GM21528 (cell line): Measurements from ENCODE around the gene P2RY2.

Source experiments
- ATAC-seq: cut with Tn5 transposase; IDR thresholded peaks from one replicate; pipeline ENCODE4 v1.9.1; 2021; ENCODE audit warnings: mild to moderate bottlenecking, moderate library complexity; ENCODE audit not compliant: unreplicated experiment, low FRiP score

Gene P2RY2

GRCh38 chr11:73239571-73240189, 21.6 kb downstream of the P2RY2 start:
- ATAC-seq: no peak

- no peak for ATAC-seq
Observed at GRCh38 chr11:73240190-73240781, 22.2 kb downstream of the P2RY2 start.

DNA sequence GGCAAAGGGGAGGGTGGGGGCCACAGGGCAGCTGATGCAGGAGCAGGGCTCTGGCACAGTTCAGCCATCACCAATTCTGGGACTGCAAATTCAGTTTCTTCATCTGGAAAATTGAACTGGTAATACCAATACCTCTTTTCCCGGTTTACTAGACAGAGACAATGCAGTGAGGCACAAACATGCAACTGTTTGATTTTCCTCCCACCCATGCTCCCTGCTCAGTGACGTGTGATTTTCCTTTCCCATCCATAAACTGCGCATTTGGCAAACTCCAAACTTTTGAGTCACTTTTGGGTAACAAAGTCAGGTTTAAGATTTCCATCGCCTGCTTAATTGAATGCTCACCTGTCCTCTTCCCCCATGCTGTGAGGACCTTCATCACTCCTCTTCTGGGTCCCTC, 23.2 kb downstream of the P2RY2 start:
- ATAC-seq: no peak

GRCh38 chr11:73242251-73243092, 24.4 kb downstream of the P2RY2 start:
- ATAC-seq: no peak

DNA sequence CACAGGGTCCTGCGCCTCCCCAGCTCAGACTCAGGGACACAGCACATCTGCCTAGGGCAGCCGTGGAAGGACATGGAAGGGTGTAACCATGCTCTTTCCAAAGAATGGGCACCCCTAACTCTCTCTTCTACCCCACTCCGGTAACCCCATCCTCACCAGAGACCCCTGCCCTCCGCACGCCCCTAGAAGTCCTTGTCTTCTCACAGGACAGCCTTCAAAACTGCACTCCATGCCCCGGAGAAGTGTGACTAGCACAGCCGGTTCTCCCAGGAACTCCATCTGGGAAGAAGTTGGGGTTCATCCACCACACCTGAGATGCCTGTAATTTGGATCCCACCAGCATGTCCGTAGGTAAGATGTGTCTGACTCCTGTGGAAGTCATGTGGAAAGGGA, 25.0 kb downstream of the P2RY2 start:
- ATAC-seq: no peak

DNA sequence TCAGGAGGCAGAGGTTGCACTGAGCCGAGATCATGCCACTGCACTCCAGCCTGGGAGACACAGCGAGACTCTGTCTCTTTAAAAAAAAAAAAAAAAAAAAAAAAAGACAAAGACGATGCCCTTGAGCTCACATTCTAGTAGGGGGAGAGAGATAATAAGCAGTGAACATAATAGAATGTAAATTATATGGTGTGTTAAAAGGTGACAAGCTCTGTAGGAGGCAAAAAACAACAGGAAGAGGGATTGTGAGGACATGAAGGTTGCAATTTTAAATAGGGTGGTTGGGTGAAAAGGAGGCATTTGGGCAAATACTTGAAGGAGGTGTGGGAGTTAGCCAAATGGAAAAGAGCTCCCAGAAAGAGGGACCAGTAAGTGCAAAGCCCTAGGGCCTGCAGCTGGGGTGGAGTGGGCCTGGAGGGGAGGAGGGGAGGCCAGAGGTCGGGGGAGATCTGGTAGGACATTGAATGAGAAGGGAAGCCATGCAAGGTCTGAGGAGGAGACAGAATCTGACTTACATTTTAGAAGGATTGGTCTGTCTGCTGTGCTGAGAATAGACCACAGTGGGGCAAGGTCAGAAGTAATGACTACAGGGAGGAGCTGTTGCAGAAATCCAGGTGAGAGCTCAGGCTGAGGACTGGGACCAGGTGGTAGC, 26.6 kb downstream of the P2RY2 start:
- ATAC-seq: no peak

DNA sequence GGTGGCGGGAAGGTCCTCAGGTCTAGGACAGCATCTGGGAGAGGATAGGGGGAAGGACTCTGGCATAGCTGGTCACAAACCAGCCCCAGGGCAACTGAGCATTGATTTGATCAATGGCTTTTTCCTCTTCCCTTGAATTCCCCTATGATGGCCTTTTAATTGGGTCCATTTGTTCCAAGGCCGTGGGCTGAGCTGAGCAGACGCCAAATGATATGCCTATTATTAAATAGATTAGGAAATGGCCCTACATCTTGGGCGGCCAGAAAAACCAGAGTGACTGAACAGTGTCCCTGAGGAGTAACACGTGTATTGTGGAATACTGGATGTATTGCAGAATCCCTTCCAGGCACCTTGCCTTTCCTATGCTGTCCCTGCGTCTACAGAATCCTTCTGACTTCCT, 27.4 kb downstream of the P2RY2 start:
- no peak for ATAC-seq

GRCh38 chr11:73246303-73246702, 28.2 kb downstream of the P2RY2 start:
- no peak for ATAC-seq

DNA sequence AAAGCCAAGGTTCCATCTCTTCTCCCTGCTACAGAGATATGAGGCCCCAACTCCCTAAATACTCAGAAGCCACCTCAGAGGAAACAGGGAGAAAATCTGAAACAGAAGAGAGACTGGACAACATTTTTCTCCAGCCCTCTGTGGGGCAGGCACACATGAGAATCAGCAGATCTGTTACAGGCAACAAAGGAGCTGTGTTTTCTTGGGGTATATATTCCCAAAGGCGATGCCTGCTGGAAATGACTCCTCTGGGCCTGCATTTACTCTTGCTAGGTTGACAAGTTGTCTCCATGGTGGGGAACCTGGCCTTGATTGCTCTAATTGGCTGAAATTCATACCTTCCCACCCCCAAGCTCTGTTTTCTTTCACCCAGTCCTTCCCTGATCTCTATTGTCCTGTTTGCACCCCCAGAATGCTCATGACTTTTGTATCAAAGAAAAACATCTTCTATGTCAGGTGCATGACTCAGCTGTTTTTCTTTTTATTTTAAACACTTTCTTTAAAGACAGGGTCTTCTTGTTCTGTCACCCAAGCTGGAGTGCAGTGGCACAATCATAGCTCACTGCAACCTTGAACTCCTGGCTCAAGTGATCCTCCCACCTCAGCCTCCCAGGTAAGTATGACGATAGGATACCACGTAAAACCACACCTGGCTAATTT, 30.6 kb downstream of the P2RY2 start:
- ATAC-seq: no peak

DNA sequence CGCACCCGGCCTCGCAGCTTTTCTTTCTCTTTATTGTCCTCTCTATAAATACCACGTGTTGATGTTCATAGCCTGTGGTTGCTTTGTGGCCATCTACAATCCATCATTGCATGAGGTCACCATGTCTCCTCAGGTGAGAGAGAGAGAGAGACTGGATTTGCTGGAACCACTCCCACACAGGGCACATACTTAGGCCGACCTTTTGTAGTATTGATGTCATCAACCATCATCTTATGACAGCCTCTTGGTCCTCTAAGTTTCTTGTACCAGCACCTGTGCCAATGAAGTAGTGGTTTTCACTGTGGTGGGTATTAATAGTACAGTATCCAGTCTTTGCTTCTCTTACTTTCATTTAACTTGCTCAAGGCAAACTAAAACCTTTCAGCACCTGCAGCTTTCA, 31.2 kb downstream of the P2RY2 start:
- no peak for ATAC-seq

DNA sequence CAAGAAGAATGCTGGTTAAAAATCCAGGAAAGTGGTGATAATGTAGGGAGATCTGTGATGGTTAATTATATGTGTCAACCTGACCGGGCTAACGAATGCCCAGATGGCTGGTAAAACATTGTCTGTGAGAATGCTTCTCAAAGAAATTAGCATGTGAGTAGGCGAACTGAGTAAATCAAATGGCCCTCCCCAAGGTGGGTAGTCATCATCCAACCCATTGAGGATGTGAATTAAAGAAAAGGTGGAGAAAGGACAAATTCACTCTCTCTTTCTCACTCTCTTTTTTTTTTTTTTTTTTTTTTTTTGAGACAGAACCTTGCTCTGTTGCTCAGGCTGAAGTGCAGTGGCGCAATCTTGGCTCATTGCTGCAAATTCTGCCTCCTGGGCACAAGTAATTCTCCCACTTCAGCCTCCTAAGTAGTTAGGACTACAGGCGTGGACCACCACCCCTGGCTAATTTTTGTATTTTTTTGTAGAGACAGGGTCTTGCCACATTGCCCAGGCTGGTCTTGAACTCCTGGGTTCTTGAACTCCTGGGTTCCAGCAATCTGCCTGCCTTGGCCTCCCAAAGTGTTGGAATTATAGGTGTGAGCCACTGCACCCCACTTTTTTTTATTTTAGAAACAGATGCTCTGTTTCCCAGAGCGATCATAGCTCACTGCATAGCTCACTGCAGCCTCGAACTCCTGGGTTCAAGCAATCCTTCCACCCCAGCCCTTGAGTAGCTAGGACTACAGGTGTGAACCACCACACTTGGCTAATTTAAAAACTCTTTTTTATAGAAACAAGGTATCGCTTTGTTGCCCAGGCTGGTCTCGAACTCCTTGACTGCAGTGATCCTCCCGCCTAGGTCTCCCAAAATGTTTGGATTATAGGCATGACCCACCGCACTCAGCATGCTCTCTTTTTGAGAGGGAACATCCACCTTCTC, 32.0 kb downstream of the P2RY2 start:
- ATAC-seq: no peak

- ATAC-seq: no peak
Observed at GRCh38 chr11:73252577-73253191, 34.6 kb downstream of the P2RY2 start.

DNA sequence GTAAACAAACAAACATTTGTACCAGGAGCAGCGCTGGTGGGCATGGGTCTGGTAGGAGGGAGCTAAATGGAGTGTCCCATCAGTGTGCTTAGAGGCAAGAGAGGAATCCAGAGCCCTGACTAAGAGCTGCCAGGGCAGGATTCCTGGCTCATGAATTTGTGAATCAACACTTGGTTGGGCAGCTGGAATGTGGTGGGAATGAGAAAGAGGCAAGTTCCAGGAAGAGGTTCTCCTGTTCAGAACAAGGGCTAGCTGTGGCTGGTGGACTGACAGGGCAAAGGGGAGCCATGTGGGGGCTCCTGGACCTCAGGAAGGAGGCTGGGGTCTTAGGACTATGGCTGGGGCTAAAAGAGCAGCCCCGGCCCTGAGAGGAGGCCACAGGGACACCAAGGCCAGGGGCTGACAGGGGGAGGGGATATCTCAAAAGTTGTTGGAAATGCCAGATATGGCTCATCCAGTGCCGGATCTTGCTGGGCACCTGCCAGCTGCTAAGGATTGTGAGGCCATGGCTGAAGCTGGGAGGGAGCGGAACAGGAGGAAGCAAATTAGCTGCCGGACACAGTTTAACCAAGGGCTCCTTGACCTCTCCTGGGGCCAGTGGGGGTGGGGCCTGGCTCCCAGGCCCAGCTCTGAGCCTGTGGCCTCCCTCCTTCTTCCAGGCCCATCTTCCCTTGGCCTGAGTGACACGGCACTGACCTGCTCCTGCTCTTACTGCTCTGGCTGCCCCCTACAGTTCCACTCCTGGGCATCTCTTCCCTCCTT, 39.4 kb downstream of the P2RY2 start:
- ATAC-seq: no peak

DNA sequence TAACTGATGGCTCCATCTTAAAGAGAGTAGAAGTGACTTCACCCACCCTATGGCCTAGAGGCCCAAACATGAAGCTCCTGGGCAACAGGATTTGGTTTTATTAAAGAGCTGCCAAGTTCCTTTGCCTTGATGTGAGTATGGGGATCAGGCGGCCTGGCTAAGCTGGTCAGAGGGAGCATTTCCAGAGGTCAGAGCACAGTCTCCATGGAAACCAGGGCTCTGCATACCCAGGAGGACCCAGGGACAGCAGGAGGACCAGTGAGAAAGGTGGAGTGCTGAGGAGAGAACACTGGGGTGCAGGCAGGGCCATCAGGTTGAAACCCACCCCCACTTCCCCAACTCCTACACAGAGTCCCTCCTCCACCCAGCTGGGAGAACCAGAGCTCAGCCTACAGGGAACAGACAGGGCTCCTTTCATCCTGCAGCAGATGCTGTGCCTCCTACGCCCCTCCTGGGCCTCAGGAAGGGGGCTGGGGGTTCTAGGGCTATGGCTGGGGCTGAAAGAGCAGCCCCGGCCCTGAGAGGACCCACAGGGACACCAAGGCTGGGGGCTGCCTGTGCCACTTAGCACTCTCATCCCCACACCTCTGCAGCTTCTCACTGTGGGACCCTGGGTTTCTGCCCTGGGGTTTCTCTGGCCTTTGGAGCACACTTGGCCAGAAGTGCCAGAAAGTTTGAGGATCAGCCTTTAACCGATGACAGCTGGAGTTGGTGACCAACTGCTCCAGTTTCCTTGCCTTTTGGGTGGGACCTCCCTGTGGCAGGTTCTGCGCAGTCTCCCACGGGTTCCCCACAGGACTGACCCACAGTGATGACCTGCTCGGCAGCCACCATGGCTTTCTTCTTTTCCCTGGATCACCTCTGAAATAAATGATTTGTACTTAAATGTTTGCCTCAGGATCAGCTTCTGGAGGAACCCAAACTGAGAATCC, 40.3 kb downstream of the P2RY2 start:
- no peak for ATAC-seq

DNA sequence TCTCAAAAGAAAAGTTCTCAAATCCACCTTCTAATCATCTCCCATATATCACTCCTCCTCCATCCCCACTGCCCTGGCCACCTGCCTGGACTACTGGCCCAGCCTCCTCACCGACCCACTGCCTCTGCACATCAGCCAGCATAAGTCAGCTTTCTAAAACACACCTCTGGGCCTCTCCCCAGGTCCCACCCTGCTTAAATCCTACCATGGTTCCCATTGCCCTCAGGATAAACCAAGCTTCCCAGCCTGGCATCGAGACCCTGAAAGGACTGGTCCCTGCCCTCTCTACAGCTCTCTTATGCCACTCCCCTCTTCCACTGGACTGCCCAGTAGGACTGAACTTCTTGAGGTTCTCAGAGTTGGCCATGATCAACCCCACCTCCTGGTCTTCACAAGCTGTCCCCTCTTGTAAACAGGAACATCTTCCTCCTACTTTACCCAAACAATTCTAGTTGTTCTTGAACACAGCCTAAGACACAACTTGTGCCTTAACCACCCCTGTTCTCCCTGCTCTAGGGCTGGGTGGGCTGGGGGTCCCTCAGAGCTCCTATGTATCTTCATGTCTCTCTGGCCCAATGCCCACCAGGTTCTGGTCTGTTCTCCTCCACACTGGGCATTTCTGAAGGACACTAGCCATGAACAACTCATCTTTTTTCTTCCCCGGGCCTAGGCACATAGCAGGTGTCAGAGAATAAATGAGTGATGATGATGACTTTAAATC, 41.5 kb downstream of the P2RY2 start:
- ATAC-seq: no peak

DNA sequence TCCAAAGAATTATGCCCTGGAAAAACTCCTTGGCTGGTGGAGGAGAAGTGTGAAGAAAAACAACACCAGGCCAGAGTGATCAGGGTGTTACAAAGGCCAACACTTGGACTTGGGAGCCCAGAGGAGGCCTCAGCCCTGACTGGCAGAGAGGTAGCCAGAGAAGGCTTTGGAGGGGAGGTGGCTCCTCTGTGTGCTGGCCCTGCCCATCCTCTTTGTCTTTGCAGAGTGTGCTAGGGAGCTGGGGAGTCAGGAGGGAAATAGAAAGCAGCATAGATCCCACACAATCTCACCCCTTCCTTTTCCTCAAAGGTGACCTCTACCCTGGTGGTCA, 42.0 kb downstream of the P2RY2 start:
- ATAC-seq: no peak

GRCh38 chr11:73262851-73263495, 44.9 kb downstream of the P2RY2 start:
- no peak for ATAC-seq
